Lower lobe of right lung (tissue), 2 donors: ENCODE measurements around the gene NMRK2. TPM values are rescaled to one million over a fixed set of nuclear protein-coding genes. Genes with fewer than 3 reads are reported as not detected.
A peak's percentile ranks its signal among the peaks of the same experiment; 100 is the strongest.

Experiments
- ATAC-seq, 2 donors: fragments of 200-7000 bp; cut with Tn5 transposase; one replicate each; pipeline ENCODE4 v1.9.1; 2020 to 2022; ENCODE audit warnings: mild to moderate bottlenecking in 2 of 2, moderate library complexity in 2 of 2
- DNase-seq: peaks from one replicate; pipeline ENCODE4 v3.0.0-alpha.2; 2020
- H3K27ac ChIP-seq: fragments of 200-600 bp; one replicate; pipeline ENCODE4 v1.8.0; 2022
- H3K27me3 ChIP-seq: fragments of 200-600 bp; one replicate; pipeline ENCODE4 v1.8.0; 2022; ENCODE audit warnings: low read depth
- H3K36me3 ChIP-seq: fragments of 200-600 bp; one replicate; pipeline ENCODE4 v1.8.0; 2022; ENCODE audit warnings: mild to moderate bottlenecking
- H3K4me1 ChIP-seq: fragments of 200-600 bp; one replicate; pipeline ENCODE4 v1.8.0; 2022
- H3K4me3 ChIP-seq: fragments of 200-600 bp; one replicate; pipeline ENCODE4 v1.8.0; 2022; ENCODE audit warnings: mild to moderate bottlenecking
- H3K9me3 ChIP-seq: fragments of 200-600 bp; one replicate; pipeline ENCODE4 v1.8.0; 2022
- CTCF ChIP-seq: fragments of 200-600 bp; IDR thresholded peaks from one replicate; pipeline ENCODE4 v1.8.0; 2022; ENCODE audit warnings: antibody characterized with exemption, mild to moderate bottlenecking
- intact Hi-C: fragments of 100-400 bp; cut with DNase I; formaldehyde crosslinking; loops from one replicate; pipeline ENCODE4 v1.11.0; 2022
- total RNA-seq: library from RNA; stranded (reverse); fragmentation: NEBNext Ultra II Directional; extraction: Animal tissue kit (Norgen Biotek cat#: 25700); gene quantifications from one replicate; pipeline ENCODE4 v1.2.1, GENCODE V29; 2021
- donor health status: DM: no; HTN: yes; CAD: no; lungs with severe emphysema.

NMRK2 gene
- total RNA-seq, 1 donor from 2014 or later: not detected

GRCh38 chr19:3981373-3981735 is 48.5 kb downstream of the NMRK2 start:
- Histone ChIP-seq H3K36me3 (peaks cover 81% of the 10 kb centered on the region), H3K27me3 (no peaks in the 10 kb centered on the region), H3K4me1 (peaks cover 33% of the 10 kb centered on the region), H3K4me3 (no peak overlapping the region), H3K27ac (no peak overlapping the region), H3K9me3 (no peaks in the 10 kb centered on the region)
- TF ChIP-seq CTCF: no peak
- ATAC-seq: no peak
- intact Hi-C loops: no loop called here
- no peak for DNase-seq

GRCh38 chr19:3981736-3982681 is 49.1 kb downstream of the NMRK2 start:
- H3K27ac ChIP-seq: no peak overlapping the region
- ATAC-seq (no peak), DNase-seq (no peak)
- intact Hi-C loops: no loop called here
- peaks cover 39% of the 10 kb centered on the region for H3K4me1 ChIP-seq
- peaks cover 75% of the 10 kb centered on the region for H3K36me3 ChIP-seq
- no peaks in the 10 kb centered on the region for H3K27me3 ChIP-seq
- H3K9me3 ChIP-seq: no peaks in the 10 kb centered on the region
- no peak overlapping the region for H3K4me3 ChIP-seq
- TF ChIP-seq CTCF: no peak

- Histone ChIP-seq H3K27me3 (no peaks in the 10 kb centered on the region), H3K27ac (no peak overlapping the region), H3K4me3 (peak overlapping the region; percentile 91), H3K4me1 (peaks cover 48% of the 10 kb centered on the region), H3K9me3 (no peaks in the 10 kb centered on the region), H3K36me3 (peaks cover 65% of the 10 kb centered on the region)
- intact Hi-C loops: no loop called here
- DNase-seq (no peak), ATAC-seq (no peak)
- TF ChIP-seq CTCF: no peak
Measured at GRCh38 chr19:3982701-3983541, 50.1 kb downstream of the NMRK2 start.

GRCh38 chr19:3983542-3983914 is 50.7 kb downstream of the NMRK2 start:
- no peak for DNase-seq
- peaks cover 59% of the 10 kb centered on the region for H3K36me3 ChIP-seq

More at GRCh38 chr19:3983542-3983914, 50.7 kb downstream of the NMRK2 start:
- no peak for TF ChIP-seq CTCF
- intact Hi-C loops: no loop called here
- peaks cover 52% of the 10 kb centered on the region for H3K4me1 ChIP-seq
- H3K9me3 ChIP-seq: no peaks in the 10 kb centered on the region
- H3K4me3 ChIP-seq: peak overlapping the region; percentile 91
- peak overlapping the region; percentile 95 for H3K27ac ChIP-seq
- no peak for ATAC-seq
- H3K27me3 ChIP-seq: no peaks in the 10 kb centered on the region
